GM18526 (cell line): ENCODE measurements around the gene CACFD1.

Source experiments
- POLR2A ChIP-seq: IDR thresholded peaks from 3 replicates; pipeline ENCODE4 v1.6.1; 2011; ENCODE audit not compliant: insufficient read length; ENCODE audit errors: extremely low read depth

CACFD1 gene

GRCh38 chr9:133429641-133430161, 30.1 kb upstream of the CACFD1 start:
- TF ChIP-seq POLR2A: no peak

GRCh38 chr9:133430244-133430643, 29.5 kb upstream of the CACFD1 start:
- no peak for TF ChIP-seq POLR2A

GRCh38 chr9:133433351-133433843, 26.4 kb upstream of the CACFD1 start:
- no peak for TF ChIP-seq POLR2A

GRCh38 chr9:133436681-133437080, 23.1 kb upstream of the CACFD1 start:
- TF ChIP-seq POLR2A: no peak

GRCh38 chr9:133437753-133438531, 21.8 kb upstream of the CACFD1 start:
- TF ChIP-seq POLR2A: no peak

- TF ChIP-seq POLR2A: no peak
Measured at GRCh38 chr9:133439337-133439736, 20.4 kb upstream of the CACFD1 start.

- TF ChIP-seq POLR2A: no peak
Measured at GRCh38 chr9:133440874-133441273, 18.9 kb upstream of the CACFD1 start.

- no peak for TF ChIP-seq POLR2A
Measured at GRCh38 chr9:133441571-133441970, 18.2 kb upstream of the CACFD1 start.

- no peak for TF ChIP-seq POLR2A
Measured at GRCh38 chr9:133443248-133443647, 16.5 kb upstream of the CACFD1 start.

GRCh38 chr9:133443982-133444381, 15.8 kb upstream of the CACFD1 start:
- TF ChIP-seq POLR2A: no peak

- no peak for TF ChIP-seq POLR2A
Measured at GRCh38 chr9:133445293-133445969, 14.3 kb upstream of the CACFD1 start.

GRCh38 chr9:133448487-133448972, 11.2 kb upstream of the CACFD1 start:
- TF ChIP-seq POLR2A: no peak

GRCh38 chr9:133449760-133450159, 10.0 kb upstream of the CACFD1 start:
- TF ChIP-seq POLR2A: no peak

GRCh38 chr9:133452562-133452961, 7.2 kb upstream of the CACFD1 start:
- TF ChIP-seq POLR2A: no peak

- no peak for TF ChIP-seq POLR2A
Measured at GRCh38 chr9:133453651-133454050, 6.1 kb upstream of the CACFD1 start.

GRCh38 chr9:133454325-133454724, 5.5 kb upstream of the CACFD1 start:
- no peak for TF ChIP-seq POLR2A
